ENCODE measurements around the gene TMEM256.

- no peak for TF ChIP-seq EZH2 (IDR thresholded peaks at IDR 0.05)
- TF ChIP-seq POLR2AphosphoS5 (IDR thresholded peaks at IDR 0.05; ENCODE audit: borderline replicate concordance, low read depth, low read length): no peak
Measured at GRCh38 chr17:7423679-7424078, 19.8 kb upstream of the TMEM256 start.
